Measurements from ENCODE around the gene SCARB1.

SCARB1 gene

DNA sequence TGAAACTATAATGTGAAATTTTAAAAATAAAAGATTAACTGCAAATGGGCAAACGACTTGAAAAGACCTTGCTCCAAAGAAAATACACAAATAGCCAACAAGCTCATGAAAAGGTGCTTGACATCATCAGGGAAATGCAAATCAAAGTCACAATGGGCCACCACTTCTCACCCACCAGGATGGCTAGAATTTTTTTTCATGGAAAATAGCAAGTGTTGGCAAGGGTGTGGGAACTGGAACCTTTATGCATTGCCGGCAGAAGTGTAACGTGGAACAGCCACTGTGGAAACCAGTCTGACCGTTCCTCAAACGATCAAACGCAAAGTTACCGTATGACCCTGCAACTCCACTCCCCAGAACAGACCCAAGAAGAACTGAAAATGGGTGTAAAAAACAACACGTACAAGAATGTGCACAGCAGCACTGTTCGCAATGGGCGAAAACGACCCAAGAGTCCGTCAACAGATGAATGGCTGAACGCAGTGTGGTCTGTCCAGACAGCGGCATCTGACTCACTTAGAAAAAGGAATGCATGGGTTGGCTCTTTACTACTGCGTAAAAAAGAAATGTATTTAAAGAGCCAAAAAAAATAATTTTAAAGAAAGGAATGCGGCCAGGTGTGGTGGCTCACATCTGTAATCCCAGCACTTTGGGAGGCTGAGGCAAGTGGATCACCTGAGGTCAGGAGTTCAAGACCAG lies 40.2 kb downstream of the SCARB1 start:
- TF ChIP-seq EZH2 (optimal IDR thresholded peaks at IDR 0.05; ENCODE audit: low read depth, low read length), result no peak
- no peak for TF ChIP-seq EZH2phosphoT487 (IDR thresholded peaks at IDR 0.05; ENCODE audit: low read length)
- TF ChIP-seq, protein P1, sequence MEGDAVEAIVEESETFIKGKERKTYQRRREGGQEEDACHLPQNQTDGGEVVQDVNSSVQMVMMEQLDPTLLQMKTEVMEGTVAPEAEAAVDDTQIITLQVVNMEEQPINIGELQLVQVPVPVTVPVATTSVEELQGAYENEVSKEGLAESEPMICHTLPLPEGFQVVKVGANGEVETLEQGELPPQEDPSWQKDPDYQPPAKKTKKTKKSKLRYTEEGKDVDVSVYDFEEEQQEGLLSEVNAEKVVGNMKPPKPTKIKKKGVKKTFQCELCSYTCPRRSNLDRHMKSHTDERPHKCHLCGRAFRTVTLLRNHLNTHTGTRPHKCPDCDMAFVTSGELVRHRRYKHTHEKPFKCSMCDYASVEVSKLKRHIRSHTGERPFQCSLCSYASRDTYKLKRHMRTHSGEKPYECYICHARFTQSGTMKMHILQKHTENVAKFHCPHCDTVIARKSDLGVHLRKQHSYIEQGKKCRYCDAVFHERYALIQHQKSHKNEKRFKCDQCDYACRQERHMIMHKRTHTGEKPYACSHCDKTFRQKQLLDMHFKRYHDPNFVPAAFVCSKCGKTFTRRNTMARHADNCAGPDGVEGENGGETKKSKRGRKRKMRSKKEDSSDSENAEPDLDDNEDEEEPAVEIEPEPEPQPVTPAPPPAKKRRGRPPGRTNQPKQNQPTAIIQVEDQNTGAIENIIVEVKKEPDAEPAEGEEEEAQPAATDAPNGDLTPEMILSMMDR (IDR thresholded peaks at IDR 0.05; ENCODE audit: low read length), result no peak
- no peaks in the 10 kb centered on the region for H4K20me1 ChIP-seq (ENCODE audit: insufficient read depth, low read length)
- no peak overlapping the region for H3K4me2 ChIP-seq (ENCODE audit: low read depth, low read length)

DNA sequence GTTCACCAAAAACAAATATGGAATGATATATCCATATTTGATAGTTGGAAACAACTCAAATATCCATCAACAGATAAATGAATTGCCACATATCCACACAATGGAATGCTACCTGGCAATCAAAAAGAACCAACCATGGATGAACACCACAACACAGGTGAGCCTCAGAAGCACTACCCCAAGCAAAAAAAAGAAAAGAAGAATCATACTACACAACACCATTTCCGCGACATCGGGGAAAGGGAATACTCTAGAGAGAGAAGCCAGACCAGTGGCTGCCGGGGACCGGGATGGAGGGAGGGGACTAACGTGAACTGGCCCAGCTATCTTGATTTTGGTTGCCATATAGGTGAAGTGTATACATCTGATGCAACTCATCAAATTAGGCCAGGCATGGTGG lies 41.4 kb downstream of the SCARB1 start:
- no peak for TF ChIP-seq EZH2 (optimal IDR thresholded peaks at IDR 0.05; ENCODE audit: low read depth, low read length)
- TF ChIP-seq, protein P1 (IDR thresholded peaks at IDR 0.05; ENCODE audit: low read length), result no peak
- no peak for TF ChIP-seq EZH2phosphoT487 (IDR thresholded peaks at IDR 0.05; ENCODE audit: low read length)
- H3K36me3 ChIP-seq (replicated peaks; ENCODE audit: insufficient read depth, low read length), result no peaks in the 10 kb centered on the region
- H3K9me3 ChIP-seq (replicated peaks; ENCODE audit: insufficient read depth, low read length), result no peaks in the 10 kb centered on the region
- no peak overlapping the region for H3K9ac ChIP-seq (ENCODE audit: low read length)
- no peak overlapping the region for H3K27ac ChIP-seq (ENCODE audit: low read length)
- H3F3A ChIP-seq (ENCODE audit: insufficient read depth, low read length), result no peaks in the 10 kb centered on the region
- H3K4me1 ChIP-seq (ENCODE audit: low read length), result no peaks in the 10 kb centered on the region
- no peak for DNase-seq
- no peaks in the 10 kb centered on the region for H3K9me2 ChIP-seq (replicated peaks; ENCODE audit: insufficient read depth, low read length)
- no peaks in the 10 kb centered on the region for H4K20me1 ChIP-seq (ENCODE audit: insufficient read depth, low read length)
- no peak overlapping the region for H2AFZ ChIP-seq (ENCODE audit: low read length)
- no peak overlapping the region for H3K4me3 ChIP-seq (ENCODE audit: low read length)
- H3K4me2 ChIP-seq (ENCODE audit: low read depth, low read length), result no peak overlapping the region
- H3K79me2 ChIP-seq (ENCODE audit: low read length), result no peaks in the 10 kb centered on the region
- H3K27me3 ChIP-seq (replicated peaks; ENCODE audit: insufficient read depth, low read length), result no peaks in the 10 kb centered on the region

More for the DNA sequence above, 40.2 kb downstream of the SCARB1 start:
- Histone ChIP-seq H2AFZ (ENCODE audit: low read length) (no peak overlapping the region), H3K4me1 (ENCODE audit: low read length) (no peaks in the 10 kb centered on the region), H3K9me2 (replicated peaks; ENCODE audit: insufficient read depth, low read length) (no peaks in the 10 kb centered on the region), H3K79me2 (ENCODE audit: low read length) (no peaks in the 10 kb centered on the region), H3K9ac (ENCODE audit: low read length) (no peak overlapping the region), H3K36me3 (replicated peaks; ENCODE audit: insufficient read depth, low read length) (no peaks in the 10 kb centered on the region), H3K27me3 (replicated peaks; ENCODE audit: insufficient read depth, low read length) (no peaks in the 10 kb centered on the region), H3K9me3 (replicated peaks; ENCODE audit: insufficient read depth, low read length) (no peaks in the 10 kb centered on the region), H3K4me3 (ENCODE audit: low read length) (no peak overlapping the region), H3F3A (ENCODE audit: insufficient read depth, low read length) (no peaks in the 10 kb centered on the region), H3K27ac (ENCODE audit: low read length) (no peak overlapping the region)
- DNase-seq, result no peak

DNA sequence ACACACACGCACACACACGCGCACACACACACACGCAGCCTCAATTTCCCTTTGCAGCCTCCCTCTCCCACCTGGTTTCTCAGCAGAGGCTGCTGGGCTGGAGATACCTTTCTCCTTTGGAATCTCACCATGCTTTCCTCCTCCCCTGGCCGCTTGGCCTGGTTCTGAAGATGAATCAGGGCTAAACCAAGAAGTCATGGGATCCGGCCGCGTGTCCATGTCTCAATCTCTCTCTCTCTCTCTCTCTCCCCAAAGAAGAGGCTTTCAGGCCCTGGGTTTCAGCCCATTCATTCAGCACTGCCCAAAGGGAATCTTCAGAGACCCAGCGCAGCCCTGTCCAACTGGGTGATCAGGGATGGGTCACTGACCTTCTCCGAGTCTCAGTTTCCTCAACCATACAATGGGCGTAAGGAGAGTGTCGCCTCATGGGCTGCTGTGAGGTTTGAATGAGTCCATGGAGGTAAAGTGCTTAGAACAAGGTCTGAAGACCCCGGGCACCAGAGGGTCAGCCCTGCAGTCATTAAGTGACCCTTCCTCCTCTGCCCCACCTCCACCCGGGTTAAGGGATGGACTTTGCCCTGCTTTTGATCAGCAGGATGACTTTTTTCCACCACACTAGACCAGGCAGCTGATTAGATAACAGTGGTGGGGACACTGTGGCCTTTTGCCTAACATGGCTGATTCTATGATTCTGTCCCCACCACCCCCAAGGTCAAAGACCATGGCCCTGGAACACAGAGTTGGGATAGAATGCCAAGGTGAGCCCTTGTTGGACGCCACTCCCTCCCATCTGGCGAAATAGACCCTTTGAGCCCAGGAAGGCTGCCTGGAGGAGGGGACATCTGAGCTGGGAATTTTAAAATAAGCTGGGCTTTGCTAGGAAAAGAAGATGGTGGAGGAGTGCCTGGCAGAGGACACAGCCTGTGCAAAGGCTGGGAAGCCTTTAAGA lies 42.1 kb downstream of the SCARB1 start:
- Histone ChIP-seq H2AFZ (ENCODE audit: low read length) (no peak overlapping the region), H3K4me3 (ENCODE audit: low read length) (no peak overlapping the region), H3K27me3 (replicated peaks; ENCODE audit: insufficient read depth, low read length) (no peaks in the 10 kb centered on the region), H3F3A (ENCODE audit: insufficient read depth, low read length) (no peaks in the 10 kb centered on the region), H3K36me3 (replicated peaks; ENCODE audit: insufficient read depth, low read length) (no peaks in the 10 kb centered on the region), H3K27ac (ENCODE audit: low read length) (no peak overlapping the region), H3K9me2 (replicated peaks; ENCODE audit: insufficient read depth, low read length) (no peaks in the 10 kb centered on the region), H3K4me1 (ENCODE audit: low read length) (no peaks in the 10 kb centered on the region), H4K20me1 (ENCODE audit: insufficient read depth, low read length) (no peaks in the 10 kb centered on the region), H3K9ac (ENCODE audit: low read length) (no peak overlapping the region), H3K79me2 (ENCODE audit: low read length) (no peaks in the 10 kb centered on the region), H3K4me2 (ENCODE audit: low read depth, low read length) (no peak overlapping the region), H3K9me3 (replicated peaks; ENCODE audit: insufficient read depth, low read length) (no peaks in the 10 kb centered on the region)
- no peak for DNase-seq
- no peak for TF ChIP-seq EZH2phosphoT487 (IDR thresholded peaks at IDR 0.05; ENCODE audit: low read length)
- TF ChIP-seq EZH2 (optimal IDR thresholded peaks at IDR 0.05; ENCODE audit: low read depth, low read length), result no peak
- TF ChIP-seq, protein P1 (IDR thresholded peaks at IDR 0.05; ENCODE audit: low read length), result no peak
